Mucosa of rectum (tissue), 2 donors: ENCODE measurements around the gene RAD51B.

ENCODE experiments used
- H3K27ac ChIP-seq, 2 donors: one replicate each; pipeline ENCODE4 v1.7.0; 2013; ENCODE audit warnings: inconsistent platforms in 2 of 2, low read depth in 2 of 2, low read length in 2 of 2
- H3K27me3 ChIP-seq, 2 donors: one replicate each; pipeline ENCODE4 v1.7.0; 2013; ENCODE audit warnings: low read length in 2 of 2; ENCODE audit not compliant: control insufficient read depth in 2 of 2, insufficient read depth in 2 of 2
- H3K36me3 ChIP-seq, 2 donors: one replicate each; pipeline ENCODE4 v1.7.0; 2013; ENCODE audit warnings: low read length in 2 of 2; ENCODE audit not compliant: control insufficient read depth in 2 of 2, insufficient read depth in 2 of 2
- H3K4me1 ChIP-seq, 2 donors: one replicate each; pipeline ENCODE4 v1.7.0; 2013; ENCODE audit warnings: low read length in 2 of 2, mild to moderate bottlenecking in 1 of 2; ENCODE audit not compliant: control insufficient read depth in 2 of 2, insufficient read depth in 2 of 2
- H3K4me3 ChIP-seq, 2 donors: one replicate each; pipeline ENCODE4 v1.7.0; 2013; ENCODE audit warnings: low read length in 2 of 2
- H3K9ac ChIP-seq, 2 donors: one replicate each; pipeline ENCODE4 v1.7.0; 2013; ENCODE audit warnings: low read length in 2 of 2, low read depth in 1 of 2, mild to moderate bottlenecking in 1 of 2
- H3K9me3 ChIP-seq, 2 donors: one replicate each; pipeline ENCODE4 v1.7.0; 2013; ENCODE audit warnings: low read length in 2 of 2; ENCODE audit not compliant: control insufficient read depth in 2 of 2
- donor health status: healthy.
- donor health status: Normal muscosa, but diverticular disease.

RAD51B gene

DNA sequence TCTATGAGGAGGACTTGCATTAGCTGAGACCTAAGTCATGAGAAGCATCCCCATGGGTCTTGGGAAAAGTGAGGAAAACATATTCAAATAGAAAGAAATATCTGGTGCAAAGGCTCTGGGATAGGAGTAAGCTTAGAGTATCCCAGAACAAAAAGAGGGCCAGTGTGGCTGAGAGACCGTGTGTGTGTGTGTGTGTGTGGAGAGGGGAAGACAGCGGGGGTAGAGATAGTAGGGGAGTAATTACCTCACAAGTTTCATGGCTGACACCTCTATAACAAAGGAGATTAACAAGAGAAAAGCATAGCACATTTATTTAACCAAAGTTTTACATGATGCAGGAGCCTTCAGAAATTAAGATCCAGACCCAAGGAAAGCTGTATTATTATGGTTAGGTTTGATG lies 440.5 kb downstream of the RAD51B start:
- Histone ChIP-seq H3K9me3 (no peaks in the 10 kb centered on the region), H3K4me3 (no peak overlapping the region), H3K27ac (no peak overlapping the region), H3K36me3 (no peaks in the 10 kb centered on the region), H3K4me1 (no peaks in the 10 kb centered on the region), H3K27me3 (no peaks in the 10 kb centered on the region), H3K9ac (no peak overlapping the region)

DNA sequence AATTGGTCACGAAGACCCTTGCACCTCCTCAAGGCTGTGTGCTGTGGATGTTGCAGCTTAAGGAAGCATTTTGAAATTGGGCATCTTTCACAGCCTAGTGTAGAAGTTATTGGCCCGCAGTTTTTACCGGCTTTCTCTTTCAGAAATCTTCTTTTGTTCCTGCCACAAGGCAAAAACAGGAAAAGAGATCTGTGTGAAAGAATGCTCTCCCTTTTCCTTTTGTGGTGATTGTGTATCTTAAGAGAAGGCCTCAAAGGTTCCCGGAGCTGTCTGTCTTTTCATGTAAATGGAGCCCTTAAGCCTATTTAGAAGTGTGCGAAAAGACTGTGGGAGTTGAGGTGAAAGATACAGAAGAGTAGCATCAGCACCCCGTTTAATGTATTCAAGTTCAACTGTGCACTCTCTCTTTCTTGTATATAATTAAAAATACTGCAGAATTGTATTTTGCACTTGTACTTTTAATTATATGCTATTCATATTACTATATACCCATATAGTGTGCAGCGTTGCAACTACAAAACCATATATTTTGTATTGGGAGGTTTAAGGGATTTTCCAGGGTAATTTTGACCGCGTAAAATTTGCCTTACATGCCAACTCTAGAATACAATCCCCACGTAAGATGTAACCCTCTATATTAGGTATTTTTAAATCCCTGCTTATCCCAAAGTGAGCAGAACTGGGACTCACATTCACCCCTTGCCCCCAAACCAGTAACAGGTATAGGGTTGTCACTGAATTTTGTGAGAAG lies 441.7 kb downstream of the RAD51B start:
- Histone ChIP-seq H3K4me3 (no peak overlapping the region), H3K9ac (no peak overlapping the region), H3K27ac (no peak overlapping the region)

DNA sequence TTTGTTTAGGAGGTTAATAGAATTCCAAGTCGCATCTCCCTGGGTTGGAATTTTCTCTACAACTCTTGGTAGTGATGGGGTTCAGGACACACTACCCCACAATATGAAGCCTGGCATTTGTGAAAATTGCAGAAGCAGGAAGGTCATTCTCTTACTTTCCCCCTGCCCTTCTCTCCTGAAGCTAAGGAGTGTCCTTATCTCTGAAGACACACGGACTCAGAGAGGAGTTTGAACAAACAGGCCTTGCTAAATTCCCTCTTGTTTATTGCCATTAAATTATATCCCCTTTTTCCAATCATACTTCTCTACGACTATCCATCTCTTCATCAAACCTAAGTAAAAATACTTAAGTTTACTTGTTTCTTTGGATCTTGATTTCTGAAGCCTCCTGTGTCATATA lies 443.0 kb downstream of the RAD51B start:
- no peak overlapping the region for H3K27ac ChIP-seq
- H3K27me3 ChIP-seq: no peaks in the 10 kb centered on the region
- no peaks in the 10 kb centered on the region for H3K9me3 ChIP-seq
- H3K4me3 ChIP-seq: no peak overlapping the region
- H3K9ac ChIP-seq: no peak overlapping the region
- no peaks in the 10 kb centered on the region for H3K36me3 ChIP-seq
- H3K4me1 ChIP-seq: no peaks in the 10 kb centered on the region

More for the DNA sequence above, 441.7 kb downstream of the RAD51B start:
- H3K4me1 ChIP-seq: no peaks in the 10 kb centered on the region
- H3K27me3 ChIP-seq: no peaks in the 10 kb centered on the region
- no peaks in the 10 kb centered on the region for H3K36me3 ChIP-seq
- H3K9me3 ChIP-seq: no peaks in the 10 kb centered on the region

DNA sequence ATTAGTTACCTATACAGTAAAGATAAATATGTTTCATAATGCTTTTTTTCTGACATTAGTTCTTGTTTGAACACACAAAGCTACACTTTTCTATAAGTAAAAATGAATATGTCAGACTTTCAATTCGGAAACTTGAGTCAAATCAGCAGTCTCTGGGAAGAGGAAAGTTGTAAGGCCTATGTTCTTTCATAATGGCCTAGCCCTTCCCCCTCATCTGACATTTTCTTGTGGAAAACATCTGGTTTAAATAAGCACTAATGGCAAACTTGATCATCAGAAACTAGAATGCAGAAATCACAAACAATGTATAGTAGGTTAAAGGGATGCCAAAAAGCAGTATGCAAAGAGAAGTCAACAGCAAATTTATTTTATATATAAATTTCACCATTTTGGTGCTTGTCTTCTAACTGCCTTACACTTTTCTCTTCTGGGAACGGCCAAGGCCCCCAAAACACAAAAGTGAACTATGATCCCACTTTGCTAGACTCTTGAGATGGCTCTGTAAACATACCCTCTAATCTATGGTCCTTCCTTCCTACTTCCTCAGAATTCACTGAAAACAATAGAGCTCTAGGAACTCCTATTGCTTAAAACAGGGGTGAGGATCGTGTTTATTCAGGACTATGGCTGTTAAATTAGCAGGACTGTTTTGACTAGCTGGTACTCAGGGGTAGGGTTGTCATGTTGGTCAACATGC lies 444.1 kb downstream of the RAD51B start:
- no peaks in the 10 kb centered on the region for H3K9me3 ChIP-seq
- no peak overlapping the region for H3K27ac ChIP-seq
- H3K4me1 ChIP-seq: peaks cover 5 to 7% of the 10 kb centered on the region in 2 donors
- H3K36me3 ChIP-seq: no peaks in the 10 kb centered on the region
- H3K4me3 ChIP-seq: no peak overlapping the region
- no peak overlapping the region for H3K9ac ChIP-seq
- H3K27me3 ChIP-seq: no peaks in the 10 kb centered on the region

DNA sequence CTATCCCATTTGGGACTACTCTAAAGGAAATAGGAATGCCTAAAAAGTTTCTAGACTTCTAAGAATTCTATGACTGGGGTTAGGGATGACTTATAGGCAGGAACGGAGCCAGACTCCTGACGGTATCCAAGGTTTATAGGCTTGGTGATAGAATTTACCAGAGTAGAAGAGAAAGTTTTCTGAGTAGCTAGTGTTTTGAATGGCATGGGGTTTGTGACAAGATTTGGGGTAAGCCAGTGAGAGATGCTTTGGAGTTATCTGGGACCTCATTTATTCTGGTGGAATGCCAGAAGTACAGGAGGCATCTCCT lies 444.6 kb downstream of the RAD51B start:
- peaks cover 6 to 10% of the 10 kb centered on the region in 2 donors for H3K4me1 ChIP-seq
- H3K9ac ChIP-seq: no peak overlapping the region
- no peak overlapping the region for H3K4me3 ChIP-seq
- H3K9me3 ChIP-seq: no peaks in the 10 kb centered on the region
- no peaks in the 10 kb centered on the region for H3K27me3 ChIP-seq
- no peak overlapping the region for H3K27ac ChIP-seq
- no peaks in the 10 kb centered on the region for H3K36me3 ChIP-seq

DNA sequence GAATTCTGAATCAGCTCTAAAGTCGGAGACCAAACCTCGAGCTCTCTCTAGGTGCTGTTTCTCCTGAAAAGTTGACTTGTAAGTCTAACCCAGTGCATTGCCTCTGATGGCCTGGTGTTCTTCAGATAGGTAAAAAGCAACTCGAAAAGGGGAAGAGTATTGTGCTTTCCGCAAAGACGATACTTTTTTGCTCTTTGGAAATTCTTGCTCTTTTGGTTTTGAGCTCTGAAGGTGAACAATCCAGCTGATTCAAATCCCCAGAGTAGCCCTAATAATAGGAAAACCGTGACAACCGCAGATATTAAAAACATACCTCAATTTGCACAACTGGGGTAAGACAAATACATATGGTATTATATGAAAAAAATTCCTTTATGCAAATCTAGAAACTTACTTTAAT lies 447.4 kb downstream of the RAD51B start:
- Histone ChIP-seq H3K27ac (peak overlapping the region; percentile 47 to 56), H3K9ac (no peak overlapping the region), H3K27me3 (no peaks in the 10 kb centered on the region), H3K9me3 (no peaks in the 10 kb centered on the region), H3K36me3 (no peaks in the 10 kb centered on the region), H3K4me1 (peaks cover 14 to 28% of the 10 kb centered on the region in 2 donors), H3K4me3 (no peak overlapping the region)

DNA sequence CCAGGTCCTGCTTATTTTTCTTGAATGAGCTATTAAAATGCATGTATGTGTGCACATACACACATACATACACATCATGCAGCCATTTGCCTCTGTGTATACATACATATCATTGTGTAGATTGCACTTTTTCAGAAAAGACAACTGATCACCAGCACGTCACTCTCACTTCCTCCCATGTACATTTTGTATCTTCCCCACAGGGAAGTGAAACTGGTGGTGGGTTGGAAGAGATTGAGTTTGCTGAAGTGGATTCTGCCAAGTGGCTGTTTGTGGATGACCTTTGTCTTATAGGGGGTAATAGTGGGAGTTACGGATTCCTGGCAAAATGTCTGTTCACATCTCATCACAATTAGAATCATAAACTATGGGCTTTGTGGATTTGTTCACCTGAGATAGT lies 448.6 kb downstream of the RAD51B start:
- no peak overlapping the region for H3K4me3 ChIP-seq
- H3K4me1 ChIP-seq: peaks cover 17 to 31% of the 10 kb centered on the region in 2 donors
- H3K9ac ChIP-seq: no peak overlapping the region
- peak overlapping the region; percentile 47 to 56 for H3K27ac ChIP-seq
- H3K27me3 ChIP-seq: no peaks in the 10 kb centered on the region
- no peaks in the 10 kb centered on the region for H3K36me3 ChIP-seq
- H3K9me3 ChIP-seq: no peaks in the 10 kb centered on the region

DNA sequence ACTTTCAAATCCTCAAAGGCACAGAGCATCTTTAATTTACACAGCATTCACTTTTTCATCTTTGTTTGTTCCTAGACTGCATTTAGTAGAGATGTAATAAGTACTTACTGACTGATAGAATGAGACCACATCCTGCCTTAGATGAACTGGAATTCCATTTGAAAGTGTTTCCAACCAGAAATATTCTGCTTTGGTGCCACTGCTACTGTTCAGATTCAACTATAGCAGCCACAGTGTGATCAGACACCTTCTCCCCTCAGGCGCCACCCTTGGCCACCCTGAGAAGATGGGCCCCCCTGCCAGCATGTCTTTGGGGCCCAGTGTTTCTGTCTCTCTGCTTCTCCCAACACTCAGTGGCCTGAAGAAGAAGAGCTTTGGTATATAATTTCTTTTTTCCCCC lies 449.1 kb downstream of the RAD51B start:
- Histone ChIP-seq H3K9me3 (no peaks in the 10 kb centered on the region), H3K4me3 (no peak overlapping the region), H3K4me1 (peaks cover 17 to 31% of the 10 kb centered on the region in 2 donors), H3K27me3 (no peaks in the 10 kb centered on the region), H3K27ac (peak overlapping the region; percentile 47 to 73), H3K9ac (no peak overlapping the region), H3K36me3 (no peaks in the 10 kb centered on the region)

DNA sequence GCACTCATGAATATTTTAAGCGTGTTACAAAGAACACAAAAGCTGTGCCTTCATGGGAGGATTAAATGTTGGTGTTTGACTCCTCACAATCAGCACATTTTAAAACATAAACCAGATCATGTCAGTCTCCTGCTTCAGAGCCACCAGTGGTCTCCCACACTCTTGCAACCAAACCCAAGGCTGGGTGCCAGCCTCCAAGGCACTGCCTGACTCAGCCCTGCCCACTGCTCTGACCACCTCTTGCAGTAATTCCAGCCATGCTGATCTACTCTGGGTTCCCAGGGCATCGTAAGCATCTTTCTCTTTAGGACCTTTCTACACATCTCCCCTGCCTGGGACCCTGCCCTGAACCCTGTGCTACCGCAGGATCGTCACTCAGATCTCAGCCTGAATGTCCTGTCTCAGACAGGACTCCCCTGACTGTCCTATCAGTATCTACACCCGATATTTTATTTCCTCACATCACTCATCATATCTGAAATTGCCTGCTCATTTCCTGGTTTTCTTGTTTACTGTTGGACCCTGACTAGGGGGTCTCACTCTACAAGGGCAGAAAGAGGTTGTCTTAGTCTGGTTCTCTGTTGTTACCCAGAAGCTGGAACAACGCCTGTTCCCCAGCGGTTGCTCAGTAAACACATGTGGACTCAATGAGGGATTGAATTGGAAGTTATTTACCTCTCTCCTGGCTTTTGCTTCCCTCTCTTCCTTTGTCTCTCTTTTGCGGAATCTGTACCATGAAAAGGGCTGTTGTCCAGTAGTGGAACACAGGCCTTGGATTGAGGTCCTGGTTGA lies 449.8 kb downstream of the RAD51B start:
- H3K27me3 ChIP-seq: no peaks in the 10 kb centered on the region
- peak overlapping the region; percentile 47 to 73 for H3K27ac ChIP-seq
- H3K9ac ChIP-seq: no peak overlapping the region
- peaks cover 17 to 31% of the 10 kb centered on the region in 2 donors for H3K4me1 ChIP-seq
- no peaks in the 10 kb centered on the region for H3K36me3 ChIP-seq
- H3K9me3 ChIP-seq: no peaks in the 10 kb centered on the region
- no peak overlapping the region for H3K4me3 ChIP-seq

DNA sequence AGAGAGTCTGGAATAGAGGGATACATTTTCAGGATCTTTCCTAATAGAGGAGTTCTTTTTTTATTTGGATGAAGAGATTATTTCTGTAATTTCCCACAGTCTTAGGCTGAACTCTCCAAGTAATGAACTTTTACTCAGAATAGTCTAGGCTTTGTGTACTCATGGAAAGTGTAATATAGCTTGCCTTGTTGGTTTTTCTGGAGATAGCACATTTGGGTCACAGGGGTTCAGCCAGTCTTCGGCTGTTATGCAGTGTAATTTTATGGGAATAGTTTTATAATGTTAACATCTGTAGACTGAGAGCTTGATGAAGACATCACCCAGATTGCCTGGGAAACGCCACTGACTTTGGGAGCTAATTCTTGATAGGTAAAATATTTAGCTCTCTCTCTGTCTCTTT lies 450.8 kb downstream of the RAD51B start:
- Histone ChIP-seq H3K4me1 (peaks cover 17 to 31% of the 10 kb centered on the region in 2 donors), H3K36me3 (no peaks in the 10 kb centered on the region), H3K9ac (no peak overlapping the region), H3K27ac (peak overlapping the region; percentile 19 to 47), H3K4me3 (no peak overlapping the region), H3K27me3 (no peaks in the 10 kb centered on the region), H3K9me3 (no peaks in the 10 kb centered on the region)
